GM23248 (cell line): ENCODE data around the gene STK17A.

Source experiments
- EZH2 ChIP-seq: fragments of 200-600 bp; sonication (generic); IDR thresholded peaks from 2 replicates; pipeline ENCODE4 v1.6.1; 2018; ENCODE audit warnings: antibody characterized with exemption, mild to moderate bottlenecking; ENCODE audit not compliant: insufficient read depth, poor library complexity, severe bottlenecking
- EZH2phosphoT487 ChIP-seq: fragments of 200-600 bp; sonication (generic); IDR thresholded peaks from 2 replicates; pipeline ENCODE4 v1.6.1; 2018; ENCODE audit warnings: antibody characterized with exemption, moderate library complexity, mild to moderate bottlenecking, low read depth; ENCODE audit not compliant: insufficient read depth

DNA sequence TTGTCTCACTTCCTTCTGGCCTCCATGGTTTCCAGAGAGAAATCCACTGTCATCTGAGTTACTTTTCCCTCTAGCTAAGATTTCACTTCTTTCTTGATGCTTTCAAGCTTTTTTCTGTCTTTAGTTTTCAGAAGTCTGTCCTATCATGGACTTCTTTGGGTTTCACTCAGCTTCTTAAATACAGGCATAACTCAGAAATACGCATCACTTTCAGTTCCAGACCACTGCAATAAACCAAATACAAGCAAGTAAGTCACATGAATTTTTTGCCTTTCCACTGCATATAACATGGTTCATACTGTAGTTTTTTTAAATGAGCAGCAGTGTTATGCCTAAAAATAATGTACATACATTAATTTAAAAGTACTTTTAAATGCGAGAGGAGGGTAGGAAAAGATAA lies 48.7 kb downstream of the STK17A start:
- TF ChIP-seq EZH2: no peak
- no peak for TF ChIP-seq EZH2phosphoT487
